Osteocyte (in vitro differentiated cells): ENCODE measurements around the gene ATP8A2. TPM values are rescaled to one million over a fixed set of nuclear protein-coding genes. Genes with fewer than 3 reads are reported as not detected.
A peak's percentile ranks its signal among the peaks of the same experiment; 100 is the strongest.

Experiments used
- DNase-seq: peaks from one replicate; pipeline ENCODE4 v3.0.0; 2021; ENCODE audit warnings: mixed read lengths; ENCODE audit not compliant: unreplicated experiment; ENCODE audit errors: extremely low spot score
- H3K27ac Mint-ChIP-seq: one replicate; pipeline ENCODE4 v1.8.0; 2021; ENCODE audit warnings: mild to moderate bottlenecking, mixed read lengths; ENCODE audit not compliant: unreplicated experiment
- H3K27me3 Mint-ChIP-seq: one replicate; pipeline ENCODE4 v1.8.0; 2021; ENCODE audit warnings: mixed read lengths; ENCODE audit not compliant: unreplicated experiment
- H3K36me3 Mint-ChIP-seq: one replicate; pipeline ENCODE4 v1.8.0; 2021; ENCODE audit warnings: mixed read lengths; ENCODE audit not compliant: unreplicated experiment
- H3K4me1 Mint-ChIP-seq: one replicate; pipeline ENCODE4 v1.8.0; 2021; ENCODE audit warnings: mixed read lengths; ENCODE audit not compliant: unreplicated experiment
- H3K4me3 Mint-ChIP-seq: one replicate; pipeline ENCODE4 v1.8.0; 2021; ENCODE audit warnings: mild to moderate bottlenecking, moderate library complexity, mixed read lengths; ENCODE audit not compliant: unreplicated experiment
- H3K9me3 Mint-ChIP-seq: one replicate; pipeline ENCODE4 v1.8.0; 2021; ENCODE audit warnings: mixed read lengths; ENCODE audit not compliant: unreplicated experiment
- total RNA-seq: library from RNA; stranded (reverse); gene quantifications from 2 replicates; pipeline ENCODE4 v1.2.1, GENCODE V29; 2021
- TF ChIP-seq, protein P1 (sequence below): fragments of 200-600 bp; sonication (generic); IDR thresholded peaks from 2 replicates; pipeline ENCODE4 v1.5.0; 2021; ENCODE audit warnings: antibody characterized with exemption, mild to moderate bottlenecking, moderate library complexity

Gene ATP8A2
- total RNA-seq, 1 donor from 2014 or later = 1.1 TPM

DNA sequence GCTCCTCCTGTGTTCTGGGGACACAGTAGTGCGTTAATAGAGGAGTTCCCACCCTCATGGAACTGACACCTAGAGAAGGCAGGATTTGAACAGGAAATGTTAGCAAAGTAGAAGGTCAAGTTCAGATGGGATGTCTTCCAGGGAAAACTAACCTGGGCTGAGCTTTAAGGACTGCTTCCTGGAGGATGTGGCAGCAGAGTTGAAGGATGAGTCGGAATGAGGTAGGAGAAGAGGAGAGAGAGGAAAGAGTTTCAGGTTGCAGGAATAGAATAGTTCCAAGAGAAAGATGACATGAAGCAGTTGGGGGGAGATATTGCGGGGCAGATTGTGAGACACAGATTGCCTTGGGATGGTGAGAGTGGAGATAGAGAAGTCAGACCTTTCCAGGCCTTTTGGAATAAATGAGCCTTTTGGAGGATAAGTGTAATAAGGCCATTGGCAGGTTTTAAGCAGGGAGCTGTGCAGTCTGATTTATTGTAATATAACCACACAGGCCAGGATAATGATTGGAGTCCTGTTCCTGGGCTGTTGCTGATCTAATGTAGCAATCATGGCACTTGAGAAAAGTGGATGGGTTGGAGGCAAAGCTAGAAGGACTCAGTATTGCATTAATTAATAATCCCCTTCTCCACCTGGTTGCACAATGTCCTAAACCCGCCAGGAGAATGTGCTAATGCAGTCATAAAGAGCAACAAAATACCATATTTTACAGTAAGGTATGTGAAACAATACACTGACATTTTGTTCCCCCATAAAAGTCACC, 474.6 kb downstream of the ATP8A2 start:
- no peaks in the 10 kb centered on the region for H3K36me3 Mint-ChIP-seq
- no peaks in the 10 kb centered on the region for H3K9me3 Mint-ChIP-seq
- peaks cover 32% of the 10 kb centered on the region for H3K4me1 Mint-ChIP-seq
- no peak overlapping the region for H3K4me3 Mint-ChIP-seq
- no peaks in the 10 kb centered on the region for H3K27me3 Mint-ChIP-seq
- DNase-seq = no peak
- TF ChIP-seq, protein P1, sequence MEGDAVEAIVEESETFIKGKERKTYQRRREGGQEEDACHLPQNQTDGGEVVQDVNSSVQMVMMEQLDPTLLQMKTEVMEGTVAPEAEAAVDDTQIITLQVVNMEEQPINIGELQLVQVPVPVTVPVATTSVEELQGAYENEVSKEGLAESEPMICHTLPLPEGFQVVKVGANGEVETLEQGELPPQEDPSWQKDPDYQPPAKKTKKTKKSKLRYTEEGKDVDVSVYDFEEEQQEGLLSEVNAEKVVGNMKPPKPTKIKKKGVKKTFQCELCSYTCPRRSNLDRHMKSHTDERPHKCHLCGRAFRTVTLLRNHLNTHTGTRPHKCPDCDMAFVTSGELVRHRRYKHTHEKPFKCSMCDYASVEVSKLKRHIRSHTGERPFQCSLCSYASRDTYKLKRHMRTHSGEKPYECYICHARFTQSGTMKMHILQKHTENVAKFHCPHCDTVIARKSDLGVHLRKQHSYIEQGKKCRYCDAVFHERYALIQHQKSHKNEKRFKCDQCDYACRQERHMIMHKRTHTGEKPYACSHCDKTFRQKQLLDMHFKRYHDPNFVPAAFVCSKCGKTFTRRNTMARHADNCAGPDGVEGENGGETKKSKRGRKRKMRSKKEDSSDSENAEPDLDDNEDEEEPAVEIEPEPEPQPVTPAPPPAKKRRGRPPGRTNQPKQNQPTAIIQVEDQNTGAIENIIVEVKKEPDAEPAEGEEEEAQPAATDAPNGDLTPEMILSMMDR = no peak
- no peak overlapping the region for H3K27ac Mint-ChIP-seq

DNA sequence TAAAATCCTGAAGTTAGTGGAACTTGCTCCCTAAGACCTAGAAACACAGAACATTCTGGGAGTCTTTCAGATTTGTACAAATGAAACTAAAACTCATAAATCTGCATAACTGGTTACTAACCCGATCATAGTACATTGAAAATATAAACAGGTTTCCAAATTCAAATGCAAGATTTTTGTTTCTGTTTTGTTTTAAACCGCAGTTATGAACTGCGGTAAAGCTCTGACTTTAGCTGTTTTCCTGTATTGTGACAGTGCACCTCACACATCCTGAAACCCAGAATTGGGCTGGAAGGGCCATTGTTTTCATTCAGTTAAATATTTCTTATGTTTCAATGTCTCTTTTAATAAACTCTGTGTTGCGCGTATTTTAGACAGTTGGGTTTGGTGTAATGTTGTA, 475.4 kb downstream of the ATP8A2 start:
- H3K27me3 Mint-ChIP-seq = no peaks in the 10 kb centered on the region
- no peak for DNase-seq
- no peaks in the 10 kb centered on the region for H3K9me3 Mint-ChIP-seq
- H3K4me1 Mint-ChIP-seq = peaks cover 35% of the 10 kb centered on the region
- H3K27ac Mint-ChIP-seq = no peak overlapping the region
- no peaks in the 10 kb centered on the region for H3K36me3 Mint-ChIP-seq
- H3K4me3 Mint-ChIP-seq = no peak overlapping the region
- TF ChIP-seq, protein P1 = no peak

DNA sequence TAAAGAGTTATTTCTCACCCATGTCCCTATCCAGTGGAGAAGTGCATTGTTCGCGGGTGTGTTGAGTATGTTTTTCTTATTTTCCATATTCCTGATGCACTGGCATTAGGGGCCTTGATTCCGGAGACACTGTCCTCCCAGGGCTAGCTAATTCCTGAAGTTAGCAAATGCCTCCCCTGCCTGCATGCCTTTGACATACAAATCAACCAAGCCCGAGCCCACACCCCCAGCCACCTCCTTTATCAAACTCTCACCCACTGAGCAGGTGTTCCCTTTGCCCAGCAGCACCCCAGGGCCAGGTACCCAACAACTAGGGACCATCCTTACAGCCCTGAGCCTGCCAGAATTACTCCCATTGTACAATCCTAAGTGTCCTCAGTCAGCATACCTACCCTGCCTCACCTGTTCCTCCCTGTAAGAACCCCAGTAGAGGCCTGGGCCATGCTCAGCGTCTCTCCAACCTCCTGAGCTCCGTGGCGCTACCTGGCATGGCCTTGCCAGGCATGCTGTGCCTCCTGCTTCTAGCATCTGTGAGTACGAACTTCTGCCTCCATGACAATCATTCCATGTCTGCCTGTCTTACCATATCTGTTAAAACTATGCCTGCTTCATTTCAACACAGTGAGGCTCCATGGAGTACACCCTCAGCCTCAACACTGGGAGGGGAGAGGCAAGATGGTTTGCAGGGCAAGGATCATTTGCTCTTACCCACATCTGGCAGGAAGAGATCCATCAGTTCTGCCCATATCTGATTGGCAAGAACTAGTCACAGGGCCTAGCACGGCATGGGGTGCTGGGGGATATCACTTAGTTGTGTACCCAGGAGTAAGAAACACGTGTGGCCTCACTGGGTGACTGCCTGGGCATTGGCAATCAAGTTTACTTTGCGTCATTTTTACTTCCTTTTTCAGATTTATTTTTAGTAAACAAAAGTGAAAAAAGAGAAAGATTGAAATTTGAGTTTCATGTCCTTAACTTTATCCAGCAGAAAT, 476.2 kb downstream of the ATP8A2 start:
- Mint-ChIP-seq H3K36me3 (no peaks in the 10 kb centered on the region), H3K27ac (peak overlapping the region; percentile 45), H3K4me3 (no peak overlapping the region), H3K27me3 (no peaks in the 10 kb centered on the region), H3K9me3 (no peaks in the 10 kb centered on the region), H3K4me1 (peaks cover 41% of the 10 kb centered on the region)
- TF ChIP-seq, protein P1 = no peak
- DNase-seq = no peak

DNA sequence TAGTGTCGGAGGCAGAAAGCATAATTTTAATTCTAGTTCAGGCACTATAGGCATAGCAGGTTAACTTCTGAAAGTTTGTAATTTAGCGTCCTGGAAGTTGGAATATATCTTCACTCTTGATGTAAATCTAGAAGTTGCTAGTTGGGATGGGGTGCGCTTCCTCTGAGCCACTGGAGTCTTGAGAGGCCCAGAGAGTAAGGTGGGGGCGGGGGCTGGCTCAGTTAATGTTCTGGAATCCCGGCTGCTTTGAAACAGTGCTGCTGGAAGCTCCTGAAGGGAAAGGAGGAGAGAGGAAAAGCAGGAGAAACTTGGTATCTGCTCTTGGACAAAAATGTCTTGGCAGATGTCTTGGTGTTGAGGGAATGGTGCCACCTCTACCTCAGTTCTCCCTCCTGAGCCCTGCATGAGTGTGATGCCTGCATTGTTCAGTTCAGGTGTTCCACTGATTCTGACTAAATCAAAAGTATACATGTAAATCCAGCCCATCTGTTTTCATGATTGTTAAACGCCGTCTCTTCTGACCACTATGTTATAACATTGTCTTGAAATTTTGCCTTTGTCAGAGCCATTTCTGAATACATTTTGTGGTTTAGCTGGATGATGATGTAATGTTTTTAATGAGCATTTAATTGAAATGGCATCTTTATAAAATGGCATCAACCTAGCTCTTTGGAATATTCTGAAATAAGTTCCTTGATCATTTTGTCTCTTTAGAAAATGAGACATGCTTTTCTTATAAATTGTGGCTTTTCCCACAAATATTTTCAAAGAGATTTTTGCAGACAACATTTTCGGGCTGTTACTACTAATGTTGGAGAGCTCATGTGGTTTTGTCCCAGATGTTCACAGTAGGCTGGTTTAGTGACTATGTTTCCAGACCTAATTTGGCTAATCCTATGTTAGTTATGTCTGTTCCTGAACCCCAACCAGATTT, 477.3 kb downstream of the ATP8A2 start:
- no peaks in the 10 kb centered on the region for H3K36me3 Mint-ChIP-seq
- DNase-seq = no peak
- H3K27me3 Mint-ChIP-seq = no peaks in the 10 kb centered on the region
- H3K27ac Mint-ChIP-seq = peak overlapping the region; percentile 66
- no peaks in the 10 kb centered on the region for H3K9me3 Mint-ChIP-seq
- peaks cover 44% of the 10 kb centered on the region for H3K4me1 Mint-ChIP-seq
- TF ChIP-seq, protein P1 = no peak
- H3K4me3 Mint-ChIP-seq = no peak overlapping the region
